HL-60/S4 treated with phorbol 12-myristate 13-acetate at 8.2 ng/mL for 4 days and 3 days (cell line): ENCODE measurements around the gene TSPAN14.

Experiments
- in situ Hi-C: fragments of 300-500 bp; cut with MboI; formaldehyde crosslinking; loops from 2 replicates; pipeline ENCODE4 v1.15.0; 2022; ENCODE audit warnings: low sequenced_read_pairs

The TSPAN14 gene

GRCh38 chr10:80486785-80487420 lies 32.8 kb downstream of the TSPAN14 start:
- in situ Hi-C loops: no loop called here

GRCh38 chr10:80487421-80487785 lies 33.3 kb downstream of the TSPAN14 start:
- in situ Hi-C loops: no loop called here

- in situ Hi-C loops: no loop called here
Observed at GRCh38 chr10:80487791-80488538, 33.9 kb downstream of the TSPAN14 start.

GRCh38 chr10:80488539-80489066 lies 34.5 kb downstream of the TSPAN14 start:
- in situ Hi-C loops: no loop called here

GRCh38 chr10:80489371-80490112 lies 35.4 kb downstream of the TSPAN14 start:
- in situ Hi-C loops: no loop called here

GRCh38 chr10:80491251-80492102 lies 37.4 kb downstream of the TSPAN14 start:
- in situ Hi-C loops: no loop called here

- in situ Hi-C loops: no loop called here
Observed at GRCh38 chr10:80492848-80493521, 38.9 kb downstream of the TSPAN14 start.

GRCh38 chr10:80493522-80494051 lies 39.5 kb downstream of the TSPAN14 start:
- in situ Hi-C loops: no loop called here

- in situ Hi-C loops: no loop called here
Observed at GRCh38 chr10:80496555-80497172, 42.6 kb downstream of the TSPAN14 start.

- in situ Hi-C loops: no loop called here
Observed at GRCh38 chr10:80497187-80498077, 43.3 kb downstream of the TSPAN14 start.

GRCh38 chr10:80498078-80498832 lies 44.1 kb downstream of the TSPAN14 start:
- in situ Hi-C loops: no loop called here

- in situ Hi-C loops: no loop called here
Observed at GRCh38 chr10:80498833-80499741, 45.0 kb downstream of the TSPAN14 start.

- in situ Hi-C loops: loop anchor here (5.0 kb wide), 1 partner anchor 48 kb away; the partner anchor contains the start of gene TSPAN14
Observed at GRCh38 chr10:80500572-80501380, 46.7 kb downstream of the TSPAN14 start.

GRCh38 chr10:80501381-80501912 lies 47.3 kb downstream of the TSPAN14 start:
- in situ Hi-C loops: loop anchor here (5.0 kb wide), 1 partner anchor 49 kb away; the partner anchor contains the start of gene TSPAN14

- in situ Hi-C loops: loop anchor here (5.0 kb wide), 1 partner anchor 50 kb away; the partner anchor contains the start of gene TSPAN14
Observed at GRCh38 chr10:80501913-80502521, 47.9 kb downstream of the TSPAN14 start.
